WTC11 (cell line): ENCODE measurements around the gene OBSCN. TPM values are rescaled to one million over a fixed set of nuclear protein-coding genes. Genes with fewer than 3 reads are reported as not detected.

Experiments used
- ATAC-seq: fragments of 200-7000 bp; cut with Tn5 transposase; 2 replicates; pipeline ENCODE4 v1.10.0; 2021; ENCODE audit warnings: mild to moderate bottlenecking, moderate library complexity
- CTCF ChIA-PET: fragments of 300-600 bp; sonication (Branson Sonifier 250); formaldehyde crosslinking; loops from one replicate; lab custom pipeline; 2021; ENCODE audit warnings: antibody characterized with exemption; lab: Charles Lee
- POLR2A ChIA-PET: fragments of 350-600 bp; sonication (Branson Sonifier 250); formaldehyde crosslinking; loops from one replicate; lab custom pipeline; 2021; ENCODE audit warnings: antibody characterized with exemption; lab: Charles Lee
- DNase-seq: peaks from one replicate; pipeline ENCODE4 v3.0.0; 2021; ENCODE audit warnings: low spot score
- H3K27ac Mint-ChIP-seq: 2 replicates; pipeline ENCODE4 v1.8.0; 2021; ENCODE audit warnings: mixed read lengths
- H3K27me3 Mint-ChIP-seq: 2 replicates; pipeline ENCODE4 v1.8.0; 2021; ENCODE audit warnings: low read depth, mild to moderate bottlenecking, moderate library complexity, mixed read lengths
- H3K36me3 Mint-ChIP-seq: 2 replicates; pipeline ENCODE4 v1.8.0; 2021; ENCODE audit warnings: mixed read lengths
- H3K4me1 Mint-ChIP-seq: 2 replicates; pipeline ENCODE4 v1.8.0; 2022; ENCODE audit warnings: mixed read lengths
- H3K4me3 Mint-ChIP-seq: 2 replicates; pipeline ENCODE4 v1.8.0; 2021; ENCODE audit warnings: mild to moderate bottlenecking, moderate library complexity, mixed read lengths
- H3K9me3 Mint-ChIP-seq: 2 replicates; pipeline ENCODE4 v1.8.0; 2021; ENCODE audit warnings: mixed read lengths
- ATF1 ChIP-seq: sonication (generic); formaldehyde crosslinking; IDR thresholded peaks from 2 replicates; pipeline ENCODE4 v1.8.1; 2023; ENCODE audit warnings: mild to moderate bottlenecking, moderate library complexity, missing genetic modification reagents
- CREM ChIP-seq: sonication (generic); formaldehyde crosslinking; IDR thresholded peaks from 2 replicates; pipeline ENCODE4 v1.8.1; 2022; ENCODE audit warnings: mild to moderate bottlenecking, missing genetic modification reagents, moderate library complexity
- ELF4 ChIP-seq: sonication (generic); formaldehyde crosslinking; IDR thresholded peaks from 2 replicates; pipeline ENCODE4 v1.8.1; 2022; ENCODE audit warnings: low read depth, mild to moderate bottlenecking, moderate library complexity, missing genetic modification reagents
- ETV6 ChIP-seq: sonication (generic); formaldehyde crosslinking; IDR thresholded peaks from 2 replicates; pipeline ENCODE4 v1.8.1; 2022; ENCODE audit warnings: mild to moderate bottlenecking, missing genetic modification reagents
- FOXP1 ChIP-seq: sonication (generic); formaldehyde crosslinking; IDR thresholded peaks from 2 replicates; pipeline ENCODE4 v1.8.0; 2022; ENCODE audit warnings: missing genetic modification reagents, mild to moderate bottlenecking, moderate library complexity, borderline replicate concordance
- GABPB1 ChIP-seq: sonication (generic); formaldehyde crosslinking; IDR thresholded peaks from 2 replicates; pipeline ENCODE4 v1.8.1; 2023; ENCODE audit warnings: mild to moderate bottlenecking, missing genetic modification reagents
- IRF2 ChIP-seq: sonication (generic); formaldehyde crosslinking; IDR thresholded peaks from 2 replicates; pipeline ENCODE4 v1.8.0; 2022; ENCODE audit warnings: low read depth, missing genetic modification reagents, borderline replicate concordance
- MYBL2 ChIP-seq: sonication (generic); formaldehyde crosslinking; IDR thresholded peaks from 2 replicates; pipeline ENCODE4 v1.8.1; 2023; ENCODE audit warnings: mild to moderate bottlenecking, moderate library complexity, missing genetic modification reagents
- SMAD3 ChIP-seq: sonication (generic); formaldehyde crosslinking; IDR thresholded peaks from 2 replicates; pipeline ENCODE4 v1.8.0; 2022; ENCODE audit warnings: missing genetic modification reagents, mild to moderate bottlenecking, borderline replicate concordance
- SOX15 ChIP-seq: fragments of 250-450 bp; sonication (Bioruptor Pico); IDR thresholded peaks from 2 replicates; pipeline ENCODE4 v1.9.0; 2021; ENCODE audit warnings: mild to moderate bottlenecking
- ZNF121 ChIP-seq: sonication (generic); formaldehyde crosslinking; IDR thresholded peaks from 2 replicates; pipeline ENCODE4 v1.8.0; 2023; ENCODE audit warnings: missing genetic modification reagents
- ZNF263 ChIP-seq: sonication (generic); formaldehyde crosslinking; IDR thresholded peaks from 2 replicates; pipeline ENCODE4 v1.8.1; 2022; ENCODE audit warnings: low read depth, mild to moderate bottlenecking, moderate library complexity, missing genetic modification reagents
- total RNA-seq: library from RNA; stranded (reverse); gene quantifications from 3 replicates; pipeline ENCODE4 v1.2.3, GENCODE V29; 2021
- TF ChIP-seq, protein P1 (sequence below): sonication (generic); formaldehyde crosslinking; IDR thresholded peaks from 2 replicates; pipeline ENCODE4 v1.8.1; 2022; ENCODE audit warnings: low read depth, missing genetic modification reagents, borderline replicate concordance
- TF ChIP-seq, protein P2 (sequence below): sonication (generic); formaldehyde crosslinking; IDR thresholded peaks from 2 replicates; pipeline ENCODE4 v1.8.1; 2023; ENCODE audit warnings: mild to moderate bottlenecking, missing genetic modification reagents, moderate library complexity
- TF ChIP-seq, protein P3 (sequence below): sonication (generic); formaldehyde crosslinking; IDR thresholded peaks from 2 replicates; pipeline ENCODE4 v1.8.1; 2023; ENCODE audit warnings: mild to moderate bottlenecking, missing genetic modification reagents, moderate library complexity
- TF ChIP-seq, protein P4 (sequence below): sonication (generic); formaldehyde crosslinking; IDR thresholded peaks from 2 replicates; pipeline ENCODE4 v1.8.0; 2023; ENCODE audit warnings: missing genetic modification reagents, mild to moderate bottlenecking, borderline replicate concordance
- TF ChIP-seq, protein P5 (sequence below): sonication (generic); formaldehyde crosslinking; IDR thresholded peaks from 2 replicates; pipeline ENCODE4 v1.8.0; 2022; ENCODE audit warnings: mild to moderate bottlenecking, missing genetic modification reagents
- TF ChIP-seq, protein P6 (sequence below): fragments of 250-450 bp; sonication (Bioruptor Pico); IDR thresholded peaks from 2 replicates; pipeline ENCODE4 v1.9.0; 2021; ENCODE audit warnings: moderate library complexity, mild to moderate bottlenecking, inconsistent platforms, borderline replicate concordance

The OBSCN gene
- total RNA-seq, 1 experiment from 2014 or later = 38.8 TPM

DNA sequence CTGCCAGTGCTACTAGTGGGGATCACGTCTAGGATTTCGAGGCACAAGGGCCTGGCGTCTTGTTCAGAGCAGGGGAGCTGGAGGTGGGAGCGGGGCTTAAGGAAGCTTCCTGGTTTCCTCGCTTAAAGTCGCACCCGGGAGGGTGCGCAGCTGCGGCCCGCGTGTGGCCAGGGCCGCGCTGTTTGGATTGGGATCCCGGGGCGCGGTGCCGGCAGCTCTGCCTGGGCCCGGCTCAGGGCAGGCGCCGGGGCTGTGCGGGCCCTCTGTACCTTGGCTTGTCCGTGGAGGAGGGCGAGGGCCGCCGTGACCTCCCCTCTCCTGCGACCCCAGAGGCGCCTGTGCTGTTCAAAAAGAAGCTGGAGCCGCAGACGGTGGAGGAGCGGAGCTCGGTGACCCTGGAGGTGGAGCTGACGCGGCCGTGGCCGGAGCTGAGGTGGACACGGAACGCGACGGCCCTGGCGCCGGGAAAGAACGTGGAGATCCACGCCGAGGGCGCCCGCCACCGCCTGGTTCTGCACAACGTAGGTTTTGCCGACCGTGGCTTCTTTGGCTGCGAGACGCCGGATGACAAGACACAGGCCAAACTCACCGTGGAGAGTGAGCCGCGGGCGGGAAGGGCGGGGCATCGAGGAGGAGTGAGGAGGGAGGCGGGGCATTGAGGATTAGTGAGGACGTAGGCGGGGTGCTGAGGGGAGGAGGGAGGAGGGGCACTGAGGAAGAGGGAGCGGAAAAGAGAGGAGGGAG, 67.8 kb downstream of the OBSCN start:
- H3K27me3 Mint-ChIP-seq = peaks cover 9% of the 10 kb centered on the region
- no peaks in the 10 kb centered on the region for H3K9me3 Mint-ChIP-seq
- peak; percentile 85 for ATAC-seq
- POLR2A ChIA-PET = interaction anchor here (0.9 kb wide), 1 partner anchor 14 kb away, joined by 3 read pairs; no protein-coding TSS in a partner anchor
- peak overlapping the region; percentile 63 for H3K4me3 Mint-ChIP-seq
- DNase-seq = peak; percentile 90
- H3K4me1 Mint-ChIP-seq = peaks cover 5% of the 10 kb centered on the region; the same call in 1 of the 2 replicates
- H3K36me3 Mint-ChIP-seq = peaks cover 4% of the 10 kb centered on the region; the same call in 1 of the 2 replicates
- no peak overlapping the region for H3K27ac Mint-ChIP-seq
- CTCF ChIA-PET = interaction anchor here (0.6 to 2.1 kb wide), 16 partner anchors 13 to 276 kb away, joined by 3 to 12 read pairs (median 4); partner anchors contain the start of genes GUK1, IBA57 and TRIM11
- TF ChIP-seq ELF4 (CRISPR knock-in tag) (0 out of 2 replicates have a peak, but pooled peaks have one; percentile 37), ZNF263 (CRISPR knock-in tag) (peak; percentile 81), SOX15 (no peak), ZNF121 (peak; percentile 33; the same call in 1 of the 2 replicates), MYBL2 (CRISPR knock-in tag) (0 out of 2 replicates have a peak, but pooled peaks have one; percentile 28)
- TF ChIP-seq, all 79 proteins: peak for 4

DNA sequence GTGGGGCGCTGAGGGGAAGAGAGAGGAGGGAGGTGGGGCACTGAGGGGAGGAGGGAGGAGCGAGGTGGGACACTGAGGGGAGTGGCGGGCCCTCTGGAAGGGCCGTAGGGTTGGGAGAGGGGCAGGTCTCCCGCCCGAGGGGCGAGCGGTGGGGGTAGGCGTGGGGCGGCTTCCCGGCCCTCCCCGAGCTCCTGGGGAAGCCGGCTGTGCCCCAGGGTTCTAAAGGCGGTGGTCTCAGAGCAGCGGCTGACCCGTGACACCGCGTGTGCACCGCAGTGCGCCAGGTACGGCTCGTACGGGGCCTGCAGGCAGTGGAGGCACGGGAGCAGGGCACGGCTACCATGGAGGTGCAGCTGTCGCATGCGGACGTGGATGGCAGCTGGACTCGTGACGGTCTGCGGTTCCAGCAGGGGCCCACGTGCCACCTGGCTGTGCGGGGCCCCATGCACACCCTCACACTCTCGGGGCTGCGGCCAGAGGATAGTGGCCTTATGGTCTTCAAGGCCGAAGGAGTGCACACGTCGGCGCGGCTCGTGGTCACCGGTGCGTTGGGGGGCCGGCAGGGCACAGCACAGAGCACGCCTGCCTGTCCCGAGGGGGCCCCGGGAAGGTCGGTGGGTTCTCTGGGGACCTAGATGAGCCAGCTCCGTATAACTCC, 68.5 kb downstream of the OBSCN start:
- no peak for ATAC-seq
- peaks cover 4% of the 10 kb centered on the region; the same call in 1 of the 2 replicates for H3K36me3 Mint-ChIP-seq
- no peak for DNase-seq
- no peak overlapping the region for H3K27ac Mint-ChIP-seq
- ChIA-PET POLR2A (interaction anchor here (0.9 kb wide), 1 partner anchor 13 kb away, joined by 3 read pairs; no protein-coding TSS in a partner anchor), CTCF (interaction anchor here (0.9 to 2.1 kb wide), 14 partner anchors 14 to 277 kb away, joined by 3 to 12 read pairs (median 4); partner anchors contain the start of genes GUK1, IBA57 and TRIM11)
- H3K4me1 Mint-ChIP-seq = peaks cover 5% of the 10 kb centered on the region; the same call in 1 of the 2 replicates
- peaks cover 9% of the 10 kb centered on the region for H3K27me3 Mint-ChIP-seq
- TF ChIP-seq, protein P1, sequence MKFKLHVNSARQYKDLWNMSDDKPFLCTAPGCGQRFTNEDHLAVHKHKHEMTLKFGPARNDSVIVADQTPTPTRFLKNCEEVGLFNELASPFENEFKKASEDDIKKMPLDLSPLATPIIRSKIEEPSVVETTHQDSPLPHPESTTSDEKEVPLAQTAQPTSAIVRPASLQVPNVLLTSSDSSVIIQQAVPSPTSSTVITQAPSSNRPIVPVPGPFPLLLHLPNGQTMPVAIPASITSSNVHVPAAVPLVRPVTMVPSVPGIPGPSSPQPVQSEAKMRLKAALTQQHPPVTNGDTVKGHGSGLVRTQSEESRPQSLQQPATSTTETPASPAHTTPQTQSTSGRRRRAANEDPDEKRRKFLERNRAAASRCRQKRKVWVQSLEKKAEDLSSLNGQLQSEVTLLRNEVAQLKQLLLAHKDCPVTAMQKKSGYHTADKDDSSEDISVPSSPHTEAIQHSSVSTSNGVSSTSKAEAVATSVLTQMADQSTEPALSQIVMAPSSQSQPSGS (CRISPR knock-in tag) = 0 out of 2 replicates have a peak, but pooled peaks have one; percentile 16
- TF ChIP-seq ZNF263 (CRISPR knock-in tag) (peak; percentile 43; the same call in 1 of the 2 replicates), ATF1 (no peak), ETV6 (peak; percentile 37; the same call in 1 of the 2 replicates), FOXP1 (CRISPR knock-in tag) (peak; percentile 38; the same call in 1 of the 2 replicates)
- TF ChIP-seq, protein P2, sequence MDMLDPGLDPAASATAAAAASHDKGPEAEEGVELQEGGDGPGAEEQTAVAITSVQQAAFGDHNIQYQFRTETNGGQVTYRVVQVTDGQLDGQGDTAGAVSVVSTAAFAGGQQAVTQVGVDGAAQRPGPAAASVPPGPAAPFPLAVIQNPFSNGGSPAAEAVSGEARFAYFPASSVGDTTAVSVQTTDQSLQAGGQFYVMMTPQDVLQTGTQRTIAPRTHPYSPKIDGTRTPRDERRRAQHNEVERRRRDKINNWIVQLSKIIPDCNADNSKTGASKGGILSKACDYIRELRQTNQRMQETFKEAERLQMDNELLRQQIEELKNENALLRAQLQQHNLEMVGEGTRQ (CRISPR knock-in tag) = no peak
- peak overlapping the region; percentile 63 for H3K4me3 Mint-ChIP-seq
- H3K9me3 Mint-ChIP-seq = no peaks in the 10 kb centered on the region

DNA sequence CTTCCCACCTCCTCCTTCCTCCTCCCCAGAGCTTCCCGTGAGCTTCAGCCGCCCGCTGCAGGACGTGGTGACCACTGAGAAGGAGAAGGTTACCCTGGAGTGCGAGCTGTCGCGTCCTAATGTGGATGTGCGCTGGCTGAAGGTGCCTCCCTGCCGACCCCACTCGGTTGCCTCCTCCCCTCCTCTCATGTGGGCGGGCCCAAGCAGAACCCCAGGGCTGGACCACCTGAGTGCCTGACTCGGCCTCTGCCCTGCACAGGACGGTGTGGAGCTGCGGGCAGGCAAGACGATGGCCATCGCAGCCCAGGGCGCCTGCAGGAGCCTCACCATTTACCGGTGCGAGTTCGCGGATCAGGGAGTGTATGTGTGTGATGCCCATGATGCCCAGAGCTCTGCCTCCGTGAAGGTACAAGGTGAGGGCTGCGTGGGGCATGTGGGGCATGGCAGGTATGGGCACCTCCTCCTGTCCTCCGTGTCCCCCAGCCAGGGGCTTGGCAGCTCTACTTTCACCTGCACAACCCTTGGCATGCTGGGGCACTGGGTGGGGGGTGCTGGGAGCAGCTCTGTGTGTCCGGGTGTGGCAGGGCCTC, 69.2 kb downstream of the OBSCN start:
- DNase-seq = no peak
- TF ChIP-seq, protein P3, sequence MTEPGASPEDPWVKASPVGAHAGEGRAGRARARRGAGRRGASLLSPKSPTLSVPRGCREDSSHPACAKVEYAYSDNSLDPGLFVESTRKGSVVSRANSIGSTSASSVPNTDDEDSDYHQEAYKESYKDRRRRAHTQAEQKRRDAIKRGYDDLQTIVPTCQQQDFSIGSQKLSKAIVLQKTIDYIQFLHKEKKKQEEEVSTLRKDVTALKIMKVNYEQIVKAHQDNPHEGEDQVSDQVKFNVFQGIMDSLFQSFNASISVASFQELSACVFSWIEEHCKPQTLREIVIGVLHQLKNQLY (CRISPR knock-in tag) = no peak
- TF ChIP-seq CREM = no peak
- no peak for TF ChIP-seq SMAD3
- TF ChIP-seq, protein P4, sequence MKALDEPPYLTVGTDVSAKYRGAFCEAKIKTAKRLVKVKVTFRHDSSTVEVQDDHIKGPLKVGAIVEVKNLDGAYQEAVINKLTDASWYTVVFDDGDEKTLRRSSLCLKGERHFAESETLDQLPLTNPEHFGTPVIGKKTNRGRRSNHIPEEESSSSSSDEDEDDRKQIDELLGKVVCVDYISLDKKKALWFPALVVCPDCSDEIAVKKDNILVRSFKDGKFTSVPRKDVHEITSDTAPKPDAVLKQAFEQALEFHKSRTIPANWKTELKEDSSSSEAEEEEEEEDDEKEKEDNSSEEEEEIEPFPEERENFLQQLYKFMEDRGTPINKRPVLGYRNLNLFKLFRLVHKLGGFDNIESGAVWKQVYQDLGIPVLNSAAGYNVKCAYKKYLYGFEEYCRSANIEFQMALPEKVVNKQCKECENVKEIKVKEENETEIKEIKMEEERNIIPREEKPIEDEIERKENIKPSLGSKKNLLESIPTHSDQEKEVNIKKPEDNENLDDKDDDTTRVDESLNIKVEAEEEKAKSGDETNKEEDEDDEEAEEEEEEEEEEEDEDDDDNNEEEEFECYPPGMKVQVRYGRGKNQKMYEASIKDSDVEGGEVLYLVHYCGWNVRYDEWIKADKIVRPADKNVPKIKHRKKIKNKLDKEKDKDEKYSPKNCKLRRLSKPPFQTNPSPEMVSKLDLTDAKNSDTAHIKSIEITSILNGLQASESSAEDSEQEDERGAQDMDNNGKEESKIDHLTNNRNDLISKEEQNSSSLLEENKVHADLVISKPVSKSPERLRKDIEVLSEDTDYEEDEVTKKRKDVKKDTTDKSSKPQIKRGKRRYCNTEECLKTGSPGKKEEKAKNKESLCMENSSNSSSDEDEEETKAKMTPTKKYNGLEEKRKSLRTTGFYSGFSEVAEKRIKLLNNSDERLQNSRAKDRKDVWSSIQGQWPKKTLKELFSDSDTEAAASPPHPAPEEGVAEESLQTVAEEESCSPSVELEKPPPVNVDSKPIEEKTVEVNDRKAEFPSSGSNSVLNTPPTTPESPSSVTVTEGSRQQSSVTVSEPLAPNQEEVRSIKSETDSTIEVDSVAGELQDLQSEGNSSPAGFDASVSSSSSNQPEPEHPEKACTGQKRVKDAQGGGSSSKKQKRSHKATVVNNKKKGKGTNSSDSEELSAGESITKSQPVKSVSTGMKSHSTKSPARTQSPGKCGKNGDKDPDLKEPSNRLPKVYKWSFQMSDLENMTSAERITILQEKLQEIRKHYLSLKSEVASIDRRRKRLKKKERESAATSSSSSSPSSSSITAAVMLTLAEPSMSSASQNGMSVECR (CRISPR knock-in tag) = no peak
- no peak for TF ChIP-seq GABPB1 (CRISPR knock-in tag)
- TF ChIP-seq IRF2 (CRISPR knock-in tag) = no peak
- TF ChIP-seq, protein P5, sequence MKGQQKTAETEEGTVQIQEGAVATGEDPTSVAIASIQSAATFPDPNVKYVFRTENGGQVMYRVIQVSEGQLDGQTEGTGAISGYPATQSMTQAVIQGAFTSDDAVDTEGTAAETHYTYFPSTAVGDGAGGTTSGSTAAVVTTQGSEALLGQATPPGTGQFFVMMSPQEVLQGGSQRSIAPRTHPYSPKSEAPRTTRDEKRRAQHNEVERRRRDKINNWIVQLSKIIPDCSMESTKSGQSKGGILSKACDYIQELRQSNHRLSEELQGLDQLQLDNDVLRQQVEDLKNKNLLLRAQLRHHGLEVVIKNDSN (CRISPR knock-in tag) = no peak
- no peak for TF ChIP-seq ELF4 (CRISPR knock-in tag)
- TF ChIP-seq, protein P6, sequence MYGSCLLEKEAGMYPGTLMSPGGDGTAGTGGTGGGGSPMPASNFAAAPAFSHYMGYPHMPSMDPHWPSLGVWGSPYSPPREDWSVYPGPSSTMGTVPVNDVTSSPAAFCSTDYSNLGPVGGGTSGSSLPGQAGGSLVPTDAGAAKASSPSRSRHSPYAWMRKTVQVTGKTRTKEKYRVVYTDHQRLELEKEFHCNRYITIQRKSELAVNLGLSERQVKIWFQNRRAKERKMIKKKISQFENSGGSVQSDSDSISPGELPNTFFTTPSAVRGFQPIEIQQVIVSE (CRISPR knock-in tag) = no peak

More for the DNA sequence above, 69.2 kb downstream of the OBSCN start:
- ChIA-PET CTCF (interaction anchor here (1.3 to 2.1 kb wide), 3 partner anchors 14 to 146 kb away, joined by 3 to 11 read pairs (median 5); no protein-coding TSS in a partner anchor), POLR2A (interaction anchor here (0.9 kb wide), 1 partner anchor 187 kb away, joined by 3 read pairs; no protein-coding TSS in a partner anchor)
- Mint-ChIP-seq H3K4me3 (no peak overlapping the region), H3K27ac (no peak overlapping the region), H3K9me3 (no peaks in the 10 kb centered on the region), H3K4me1 (peaks cover 5% of the 10 kb centered on the region; the same call in 1 of the 2 replicates), H3K36me3 (peaks cover 4% of the 10 kb centered on the region; the same call in 1 of the 2 replicates), H3K27me3 (peaks cover 9% of the 10 kb centered on the region)
- no peak for ATAC-seq
